Measurements from ENCODE around the gene SPEG.

SPEG gene

GRCh38 chr2:219461047-219461514, 26.4 kb downstream of the SPEG start:
- DNase-seq (ENCODE audit: low read depth, low spot score): no peak

- no peak for DNase-seq (ENCODE audit: low read depth, low spot score)
Measured at GRCh38 chr2:219461669-219462068, 27.0 kb downstream of the SPEG start.

- no peak for DNase-seq (ENCODE audit: low read depth, low spot score)
Measured at GRCh38 chr2:219462349-219462748, 27.7 kb downstream of the SPEG start.

GRCh38 chr2:219464286-219465032, 29.8 kb downstream of the SPEG start:
- DNase-seq (ENCODE audit: low read depth, low spot score): no peak

GRCh38 chr2:219465659-219466561, 31.3 kb downstream of the SPEG start:
- no peak for DNase-seq (ENCODE audit: low read depth, low spot score)

GRCh38 chr2:219466816-219467735, 32.4 kb downstream of the SPEG start:
- DNase-seq (ENCODE audit: low read depth, low spot score): no peak

GRCh38 chr2:219467736-219468075, 33.1 kb downstream of the SPEG start:
- DNase-seq (ENCODE audit: low read depth, low spot score): no peak

- DNase-seq (ENCODE audit: low read depth, low spot score): no peak
Measured at GRCh38 chr2:219468410-219469185, 34.0 kb downstream of the SPEG start.

GRCh38 chr2:219469186-219469724, 34.6 kb downstream of the SPEG start:
- no peak for DNase-seq (ENCODE audit: low read depth, low spot score)

GRCh38 chr2:219470429-219470828, 35.8 kb downstream of the SPEG start:
- DNase-seq (ENCODE audit: low read depth, low spot score): no peak

- DNase-seq (ENCODE audit: low read depth, low spot score): no peak
Measured at GRCh38 chr2:219471476-219472371, 37.1 kb downstream of the SPEG start.

- DNase-seq (ENCODE audit: low read depth, low spot score): no peak
Measured at GRCh38 chr2:219472629-219473187, 38.1 kb downstream of the SPEG start.

GRCh38 chr2:219473511-219473910, 38.9 kb downstream of the SPEG start:
- no peak for DNase-seq (ENCODE audit: low read depth, low spot score)

GRCh38 chr2:219474285-219475060, 39.8 kb downstream of the SPEG start:
- DNase-seq (ENCODE audit: low read depth, low spot score): no peak

- no peak for DNase-seq (ENCODE audit: low read depth, low spot score)
Measured at GRCh38 chr2:219475278-219475677, 40.6 kb downstream of the SPEG start.

- DNase-seq (ENCODE audit: low read depth, low spot score): peak; percentile 20
Measured at GRCh38 chr2:219475697-219476651, 41.3 kb downstream of the SPEG start.

GRCh38 chr2:219476652-219477151, 42.1 kb downstream of the SPEG start:
- DNase-seq (ENCODE audit: low read depth, low spot score): no peak
